K562 (cell line): Measurements from ENCODE around the gene SLC25A21. TPM values are rescaled to one million over a fixed set of nuclear protein-coding genes. Genes with fewer than 3 reads are reported as not detected.
A peak's percentile ranks its signal among the peaks of the same experiment; 100 is the strongest.

ENCODE experiments used
- CBX2 ChIP-seq: fragments of 200-600 bp; sonication (generic); IDR thresholded peaks from one replicate; pipeline ENCODE4 v1.6.1; 2012; ENCODE audit warnings: mild to moderate bottlenecking, low read length, inconsistent platforms; ENCODE audit not compliant: insufficient read depth, poor library complexity, severe bottlenecking
- CCNT2 ChIP-seq: IDR thresholded peaks from 2 replicates; pipeline ENCODE4 v1.6.1; 2011; ENCODE audit warnings: borderline replicate concordance, low read depth, mild to moderate bottlenecking, moderate library complexity, mixed read lengths, low read length; ENCODE audit not compliant: insufficient read length; ENCODE audit errors: extremely low read depth
- CHD2 ChIP-seq: IDR thresholded peaks from 2 replicates; pipeline ENCODE4 v1.6.1; 2011; ENCODE audit warnings: low read depth, low read length
- DPF2 ChIP-seq: fragments of 450-650 bp; IDR thresholded peaks from 2 replicates; pipeline ENCODE4 v1.6.1; 2016
- ETV5 ChIP-seq: sonication (generic); formaldehyde crosslinking; IDR thresholded peaks from 2 replicates; pipeline ENCODE4 v1.4.0; 2020; ENCODE audit warnings: low read depth, mild to moderate bottlenecking, missing genetic modification reagents
- FOXA1 ChIP-seq: fragments of 450-650 bp; IDR thresholded peaks from 2 replicates; pipeline ENCODE4 v1.6.1; 2016; ENCODE audit warnings: mild to moderate bottlenecking, borderline replicate concordance
- HSF4 ChIP-seq: fragments of 250-450 bp; sonication (Bioruptor Pico); IDR thresholded peaks from 2 replicates; pipeline ENCODE4 v2.1.2; 2022; ENCODE audit warnings: mild to moderate bottlenecking, moderate library complexity, borderline replicate concordance
- MAFF ChIP-seq: IDR thresholded peaks from 2 replicates; pipeline ENCODE4 v1.6.1; 2012; ENCODE audit warnings: low read length, improper control_type of control experiment
- MCM7 ChIP-seq, 2 experiments: fragments of 450-650 bp; IDR thresholded peaks; 2 replicates each; pipeline ENCODE4 v1.6.1; 2016 to 2018
- MEIS2 ChIP-seq: fragments of 450-650 bp; IDR thresholded peaks from 2 replicates; pipeline ENCODE4 v1.6.1; 2014; ENCODE audit warnings: mild to moderate bottlenecking; ENCODE audit not compliant: partially characterized antibody
- PCBP2 ChIP-seq: fragments of 200-400 bp; formaldehyde crosslinking; IDR thresholded peaks from 2 replicates; pipeline ENCODE4 v1.6.1; 2018; ENCODE audit warnings: low read length, low read depth, mild to moderate bottlenecking, moderate library complexity; ENCODE audit not compliant: poor library complexity, severe bottlenecking
- SMAD3 ChIP-seq: fragments of 450-650 bp; formaldehyde crosslinking; conservative IDR thresholded peaks from 2 replicates; pipeline ENCODE4 v1.4.0; 2020; ENCODE audit warnings: mild to moderate bottlenecking
- SMARCE1 ChIP-seq: fragments of 450-650 bp; IDR thresholded peaks from 2 replicates; pipeline ENCODE4 v1.7.1; 2016; ENCODE audit warnings: mild to moderate bottlenecking
- ZBTB40 ChIP-seq, 2 experiments: fragments of 450-650 bp in 1 of 2; sonication (generic) in 1 of 2; formaldehyde crosslinking in 1 of 2; IDR thresholded peaks; 2 replicates each; pipeline versions ENCODE4 v1.7.1 to v1.9.0; 2016 to 2022; ENCODE audit warnings: inconsistent platforms in 1 of 2, mild to moderate bottlenecking in 1 of 2, missing genetic modification reagents in 1 of 2
- ZNF354B ChIP-seq: fragments of 250-450 bp; sonication (Bioruptor Pico); IDR thresholded peaks from 2 replicates; pipeline ENCODE4 v1.4.0; 2020
- ZNF41 ChIP-seq: fragments of 250-450 bp; sonication (Bioruptor Pico); conservative IDR thresholded peaks from 2 replicates; pipeline ENCODE4 v1.4.0; 2020; ENCODE audit warnings: mild to moderate bottlenecking
- polyA plus RNA-seq, 8 experiments: library from polyadenylated mRNA; depleted of rRNA in 4 of 8; stranded (reverse) in 5 of 8; unstranded in 3 of 8; fragments of >200 nt; fragmentation: Nextera tagmentation in 2 of 8; fragmentation: Illumina TruSeq in 1 of 8; extraction: Ambion mirVana in 2 of 8; extraction: Trizol in 1 of 8; gene quantifications; 2 replicates each; pipeline versions ENCODE4 v1.2.1 to v1.2.3, GENCODE V29; 2011 to 2014; ENCODE audit warnings: inconsistent platforms in 1 of 8, missing spikeins in 1 of 8
- total RNA-seq, 7 experiments: library from RNA; depleted of rRNA in 6 of 7; stranded (reverse); fragments of >200 nt in 6 of 7; fragmentation: Illumina TruSeq in 2 of 7; extraction: Trizol in 2 of 7; gene quantifications; 2 replicates each; pipeline versions ENCODE4 v1.2.1 to v1.2.3, GENCODE V29; 2011 to 2021; ENCODE audit warnings: low replicate concordance in 1 of 7
- TF ChIP-seq, protein P1 (sequence below): fragments of 450-650 bp; formaldehyde crosslinking; IDR thresholded peaks from 2 replicates; pipeline ENCODE4 v1.4.0; 2020; ENCODE audit warnings: mild to moderate bottlenecking, moderate library complexity
- TF ChIP-seq, protein P2 (sequence below), 2 experiments: fragments of 450-650 bp in 1 of 2; sonication (generic) in 1 of 2; formaldehyde crosslinking; conservative IDR thresholded peaks; 2 replicates each; pipeline versions ENCODE4 v1.4.0 to v1.8.1; 2020 to 2022; ENCODE audit warnings: mild to moderate bottlenecking in 1 of 2, missing genetic modification reagents in 1 of 2

SLC25A21 gene
- total and polyA plus RNA-seq, 9 of the 15 experiments (the other 6 are each of a cell fraction or from before 2014, with no cell fraction given): 15.2 to 46.7 (median 28.7) TPM

DNA sequence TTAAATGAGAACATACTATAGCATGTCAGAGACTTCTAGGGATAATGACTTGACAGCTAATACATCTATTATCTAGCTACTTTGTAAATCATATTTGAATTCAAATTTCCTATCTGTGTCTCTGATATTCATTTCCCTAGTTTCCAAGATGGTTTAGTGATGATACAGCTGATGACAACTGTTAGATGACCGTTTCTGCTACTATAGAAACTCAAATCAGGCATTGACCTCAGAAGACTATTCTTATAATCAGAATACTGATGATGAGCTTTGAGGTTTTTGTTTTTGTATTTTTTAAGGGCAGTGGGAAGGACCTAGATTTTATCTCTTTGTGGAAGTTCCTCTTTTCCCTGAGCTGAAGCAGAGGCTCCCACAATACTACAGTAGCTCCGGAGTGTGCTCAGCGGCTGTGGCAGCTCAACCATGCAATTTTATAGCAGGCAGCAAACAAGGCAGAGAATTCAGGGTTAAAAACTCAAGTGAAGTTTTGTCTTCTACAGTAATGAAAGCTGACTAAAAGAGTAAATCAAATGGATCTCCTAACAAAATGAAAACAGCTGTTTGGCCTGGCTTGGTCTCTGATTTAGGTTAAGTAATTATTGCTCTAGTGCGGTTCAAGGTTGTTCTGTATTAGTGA lies 145.1 kb downstream of the SLC25A21 start (continued):
- no peak for TF ChIP-seq CCNT2
- TF ChIP-seq HSF4 (CRISPR knock-in tag): no peak
- TF ChIP-seq SMARCE1: peak; percentile 75; the same call in 1 of the 2 replicates
- TF ChIP-seq ZNF41 (CRISPR knock-in tag): no peak
- TF ChIP-seq PCBP2: no peak
- TF ChIP-seq MEIS2: no peak
- TF ChIP-seq CHD2: no peak
- TF ChIP-seq, protein P1, sequence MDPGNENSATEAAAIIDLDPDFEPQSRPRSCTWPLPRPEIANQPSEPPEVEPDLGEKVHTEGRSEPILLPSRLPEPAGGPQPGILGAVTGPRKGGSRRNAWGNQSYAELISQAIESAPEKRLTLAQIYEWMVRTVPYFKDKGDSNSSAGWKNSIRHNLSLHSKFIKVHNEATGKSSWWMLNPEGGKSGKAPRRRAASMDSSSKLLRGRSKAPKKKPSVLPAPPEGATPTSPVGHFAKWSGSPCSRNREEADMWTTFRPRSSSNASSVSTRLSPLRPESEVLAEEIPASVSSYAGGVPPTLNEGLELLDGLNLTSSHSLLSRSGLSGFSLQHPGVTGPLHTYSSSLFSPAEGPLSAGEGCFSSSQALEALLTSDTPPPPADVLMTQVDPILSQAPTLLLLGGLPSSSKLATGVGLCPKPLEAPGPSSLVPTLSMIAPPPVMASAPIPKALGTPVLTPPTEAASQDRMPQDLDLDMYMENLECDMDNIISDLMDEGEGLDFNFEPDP (CRISPR knock-in tag): no peak
- no peak for TF ChIP-seq SMAD3 (CRISPR knock-in tag)
- TF ChIP-seq ZBTB40 (IDR thresholded peaks at IDR 0.05): no peak
- TF ChIP-seq ZBTB40 (CRISPR knock-in tag; IDR thresholded peaks at IDR 0.05): no peak
- TF ChIP-seq MCM7 (IDR thresholded peaks at IDR 0.05): no peak
- TF ChIP-seq ZNF354B: no peak
- TF ChIP-seq, protein P2, sequence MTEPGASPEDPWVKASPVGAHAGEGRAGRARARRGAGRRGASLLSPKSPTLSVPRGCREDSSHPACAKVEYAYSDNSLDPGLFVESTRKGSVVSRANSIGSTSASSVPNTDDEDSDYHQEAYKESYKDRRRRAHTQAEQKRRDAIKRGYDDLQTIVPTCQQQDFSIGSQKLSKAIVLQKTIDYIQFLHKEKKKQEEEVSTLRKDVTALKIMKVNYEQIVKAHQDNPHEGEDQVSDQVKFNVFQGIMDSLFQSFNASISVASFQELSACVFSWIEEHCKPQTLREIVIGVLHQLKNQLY (CRISPR knock-in tag; conservative IDR thresholded peaks at IDR 0.05): no peak
- no peak for TF ChIP-seq FOXA1
- peak; percentile 61; the same call in 1 of the 2 replicates for TF ChIP-seq DPF2
- no peak for TF ChIP-seq CBX2
- TF ChIP-seq ETV5 (CRISPR knock-in tag): no peak
- TF ChIP-seq MAFF: no peak
